GM23338 (cell line): ENCODE results near the gene EMX1. TPM values are rescaled to one million over a fixed set of nuclear protein-coding genes. Genes with fewer than 3 reads are reported as not detected.

Source experiments
- ATAC-seq: fragments of 200-7000 bp; cut with Tn5 transposase; 3 replicates; pipeline ENCODE4 v1.9.1; 2020
- DNase-seq: peaks from one replicate; pipeline ENCODE4 v3.0.0-alpha.2; 2015; ENCODE audit warnings: low spot score
- H2AFZ ChIP-seq: fragments of 200-600 bp; sonication (generic); 2 replicates; pipeline ENCODE4 v1.8.0; 2016; ENCODE audit warnings: antibody characterized with exemption, mild to moderate bottlenecking, moderate library complexity
- H3F3A ChIP-seq: fragments of 200-600 bp; sonication (generic); replicated peaks from 2 replicates; pipeline ENCODE4 v1.8.0; 2017; ENCODE audit warnings: antibody characterized with exemption, mixed run types, low read depth
- H3K27ac ChIP-seq: fragments of 200-600 bp; sonication (generic); 2 replicates; pipeline ENCODE4 v1.6.1; 2016; ENCODE audit warnings: low read depth
- H3K27me3 ChIP-seq: fragments of 200-600 bp; sonication (generic); 2 replicates; pipeline ENCODE4 v1.8.0; 2016; ENCODE audit warnings: mild to moderate bottlenecking, mixed run types, moderate library complexity; ENCODE audit not compliant: insufficient read depth
- H3K36me3 ChIP-seq: fragments of 200-600 bp; sonication (generic); 2 replicates; pipeline ENCODE4 v1.8.0; 2016; ENCODE audit warnings: mild to moderate bottlenecking; ENCODE audit not compliant: insufficient read depth
- H3K4me1 ChIP-seq: fragments of 200-600 bp; sonication (generic); 2 replicates; pipeline ENCODE4 v1.8.0; 2016; ENCODE audit warnings: mild to moderate bottlenecking, moderate library complexity; ENCODE audit not compliant: insufficient read depth
- H3K4me2 ChIP-seq: fragments of 200-600 bp; sonication (generic); 2 replicates; pipeline ENCODE4 v1.7.1; 2017; ENCODE audit warnings: mixed run types
- H3K4me3 ChIP-seq: fragments of 200-600 bp; sonication (generic); 2 replicates; pipeline ENCODE4 v1.6.1; 2016; ENCODE audit warnings: mixed run types
- H3K79me2 ChIP-seq: fragments of 200-600 bp; sonication (generic); replicated peaks from 2 replicates; pipeline ENCODE4 v1.8.0; 2017; ENCODE audit warnings: mild to moderate bottlenecking; ENCODE audit not compliant: insufficient read depth
- H3K9me2 ChIP-seq: fragments of 200-600 bp; sonication (generic); 2 replicates; pipeline ENCODE4 v1.8.0; 2017; ENCODE audit not compliant: insufficient read depth
- H4K20me1 ChIP-seq: fragments of 200-600 bp; sonication (generic); replicated peaks from 2 replicates; pipeline ENCODE4 v1.8.0; 2017; ENCODE audit warnings: mild to moderate bottlenecking; ENCODE audit not compliant: insufficient read depth
- H3K27ac Mint-ChIP-seq: 2 replicates; pipeline ENCODE4 v1.8.0; 2020; ENCODE audit warnings: inconsistent platforms, mild to moderate bottlenecking, moderate library complexity, mixed read lengths
- H3K27me3 Mint-ChIP-seq: 3 replicates; pipeline ENCODE4 v1.8.0; 2022; ENCODE audit warnings: low read depth, mild to moderate bottlenecking, moderate library complexity, mixed read lengths, inconsistent platforms; ENCODE audit not compliant: insufficient read depth, poor library complexity
- H3K36me3 Mint-ChIP-seq: 3 replicates; pipeline ENCODE4 v1.8.0; 2021; ENCODE audit warnings: low read depth, mild to moderate bottlenecking, inconsistent platforms, moderate library complexity, mixed read lengths
- H3K4me1 Mint-ChIP-seq: 3 replicates; pipeline ENCODE4 v1.8.0; 2020; ENCODE audit warnings: mild to moderate bottlenecking, inconsistent platforms, mixed read lengths
- H3K4me3 Mint-ChIP-seq: 3 replicates; pipeline ENCODE4 v1.8.0; 2021; ENCODE audit warnings: moderate library complexity, mild to moderate bottlenecking, inconsistent platforms, mixed read lengths
- H3K9me3 Mint-ChIP-seq: 3 replicates; pipeline ENCODE4 v1.8.0; 2020; ENCODE audit warnings: moderate library complexity, mild to moderate bottlenecking, inconsistent platforms, mixed read lengths
- CTCF ChIP-seq, 2 experiments: fragments of 200-600 bp in 1 of 2; sonication (generic) in 1 of 2; conservative IDR thresholded peaks; 2 replicates each; pipeline versions ENCODE4 v1.5.1 to v1.6.1; 2016 to 2017; ENCODE audit warnings: antibody characterized with exemption in 2 of 2, low read depth in 2 of 2, mild to moderate bottlenecking in 2 of 2, moderate library complexity in 1 of 2
- ZNF462 ChIP-seq: fragments of 250-450 bp; sonication (Bioruptor Pico); IDR thresholded peaks from 2 replicates; pipeline ENCODE4 v1.5.0; 2020; ENCODE audit warnings: mild to moderate bottlenecking, moderate library complexity
- polyA plus RNA-seq: library from polyadenylated mRNA; unstranded; fragments of >200 nt; fragmentation: Nextera tagmentation; extraction: Ambion mirVana; gene quantifications from 2 replicates; pipeline ENCODE4 v1.2.1, GENCODE V29; 2016
- total RNA-seq: library from RNA; depleted of rRNA; stranded (reverse); fragments of >200 nt; shearing (Covaris generic); gene quantifications from 2 replicates; pipeline ENCODE4 v1.2.3, GENCODE V29; 2014

The EMX1 gene
- total and polyA plus RNA-seq, 2 experiments from 2014 or later = 3.9 to 7.9 TPM

- H3F3A ChIP-seq = 0 out of 2 replicates have a peak, but pooled peaks cover 4% of the 10 kb centered on the region
- ATAC-seq (peak; percentile 84), DNase-seq (peak; percentile 87)
- H3K27ac ChIP-seq = no peak overlapping the region
- H3K9me2 ChIP-seq = no peaks in the 10 kb centered on the region
- TF ChIP-seq CTCF (conservative IDR thresholded peaks at IDR 0.05; ENCODE audit: low read depth in 2 of 2) = peak; percentile 73 to 97
- no peak for TF ChIP-seq ZNF462
- H4K20me1 ChIP-seq = no peaks in the 10 kb centered on the region
- H3K4me1 Mint-ChIP-seq = peaks cover 21% of the 10 kb centered on the region
- no peak overlapping the region for H2AFZ ChIP-seq
- no peaks in the 10 kb centered on the region for H3K36me3 ChIP-seq
- H3K27me3 ChIP-seq = peaks cover 41% of the 10 kb centered on the region
- no peak overlapping the region for H3K4me3 Mint-ChIP-seq
- H3K9me3 Mint-ChIP-seq = no peaks in the 10 kb centered on the region
- H3K36me3 Mint-ChIP-seq = no peaks in the 10 kb centered on the region
- no peak overlapping the region for H3K4me3 ChIP-seq
- peaks cover 27% of the 10 kb centered on the region for H3K4me1 ChIP-seq
- no peaks in the 10 kb centered on the region for H3K79me2 ChIP-seq
- peaks cover 35% of the 10 kb centered on the region for H3K27me3 Mint-ChIP-seq
- no peak overlapping the region for H3K27ac Mint-ChIP-seq
- no peak overlapping the region for H3K4me2 ChIP-seq
These were observed 24.7 kb upstream of the EMX1 start for GRCh38 chr2:72892506-72893173.
